MM.1S (cell line): ENCODE data around the gene ZNF598.
"Not testable (repeated sequence)": the region's sequence is repeated elsewhere in the genome, so short reads cannot be mapped to it uniquely, and the experiment has no call there.

Source experiments
- EZH2 ChIP-seq: fragments of 300-600 bp; sonication (generic); optimal IDR thresholded peaks from 2 replicates; pipeline ENCODE3; 2017; ENCODE audit warnings: low read depth, mild to moderate bottlenecking, antibody characterized with exemption, low read length, mixed read lengths
- EZH2phosphoT487 ChIP-seq: fragments of 300-600 bp; sonication (generic); IDR thresholded peaks from 2 replicates; pipeline ENCODE4 v1.6.1; 2018; ENCODE audit warnings: antibody characterized with exemption, low read length
- TF ChIP-seq, protein P1 (sequence below): fragments of 300-600 bp; sonication (generic); IDR thresholded peaks from 2 replicates; pipeline ENCODE4 v1.5.1; 2016; ENCODE audit warnings: antibody characterized with exemption, low read length, mixed read lengths

DNA sequence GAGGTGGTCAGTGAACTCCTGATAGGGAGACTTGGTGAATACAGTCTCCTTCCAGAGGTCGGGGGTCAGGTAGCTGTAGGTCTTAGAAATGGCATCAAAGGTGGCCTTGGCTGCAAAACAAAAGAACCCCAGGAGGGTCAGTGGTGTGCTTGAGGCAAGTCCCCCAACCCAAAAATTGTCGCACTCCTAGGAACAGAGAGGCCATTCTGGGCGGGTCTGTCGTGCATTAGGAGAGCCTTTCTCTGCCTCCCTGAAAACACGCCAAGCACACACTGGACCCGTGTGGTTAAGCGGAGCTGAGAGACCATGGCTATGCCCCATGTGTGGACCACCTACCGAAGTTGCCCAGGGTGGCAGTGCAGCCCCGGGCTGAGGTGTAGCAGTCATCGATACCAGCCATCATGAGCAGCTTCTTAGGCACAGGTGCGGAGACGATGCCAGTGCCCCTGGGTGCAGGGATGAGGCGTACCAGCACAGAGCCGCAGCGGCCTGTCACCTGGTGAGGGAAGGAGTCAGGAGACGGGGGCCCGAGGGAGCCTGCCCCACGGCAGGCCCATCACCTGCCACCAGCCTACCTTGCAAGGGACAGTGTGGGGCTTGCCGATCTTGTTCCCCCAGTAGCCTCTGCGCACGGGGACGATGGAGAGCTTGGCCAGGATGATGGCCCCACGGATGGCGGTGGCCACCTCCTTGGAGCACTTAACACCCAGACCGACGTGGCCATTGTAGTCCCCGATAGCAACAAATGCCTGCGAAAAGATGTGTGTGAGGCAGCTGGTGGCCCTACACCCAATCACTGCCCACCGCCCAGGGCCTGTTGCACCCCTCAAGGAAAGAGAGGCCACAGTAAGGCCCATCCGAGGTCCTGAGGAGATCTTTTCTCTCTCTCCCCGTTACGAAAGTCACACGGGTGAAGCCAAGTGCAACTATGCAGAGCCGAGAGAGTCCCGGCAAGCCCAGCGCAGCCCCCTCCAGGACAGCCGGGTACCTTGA lies 47.2 kb downstream of the ZNF598 start:
- TF ChIP-seq, protein P1, sequence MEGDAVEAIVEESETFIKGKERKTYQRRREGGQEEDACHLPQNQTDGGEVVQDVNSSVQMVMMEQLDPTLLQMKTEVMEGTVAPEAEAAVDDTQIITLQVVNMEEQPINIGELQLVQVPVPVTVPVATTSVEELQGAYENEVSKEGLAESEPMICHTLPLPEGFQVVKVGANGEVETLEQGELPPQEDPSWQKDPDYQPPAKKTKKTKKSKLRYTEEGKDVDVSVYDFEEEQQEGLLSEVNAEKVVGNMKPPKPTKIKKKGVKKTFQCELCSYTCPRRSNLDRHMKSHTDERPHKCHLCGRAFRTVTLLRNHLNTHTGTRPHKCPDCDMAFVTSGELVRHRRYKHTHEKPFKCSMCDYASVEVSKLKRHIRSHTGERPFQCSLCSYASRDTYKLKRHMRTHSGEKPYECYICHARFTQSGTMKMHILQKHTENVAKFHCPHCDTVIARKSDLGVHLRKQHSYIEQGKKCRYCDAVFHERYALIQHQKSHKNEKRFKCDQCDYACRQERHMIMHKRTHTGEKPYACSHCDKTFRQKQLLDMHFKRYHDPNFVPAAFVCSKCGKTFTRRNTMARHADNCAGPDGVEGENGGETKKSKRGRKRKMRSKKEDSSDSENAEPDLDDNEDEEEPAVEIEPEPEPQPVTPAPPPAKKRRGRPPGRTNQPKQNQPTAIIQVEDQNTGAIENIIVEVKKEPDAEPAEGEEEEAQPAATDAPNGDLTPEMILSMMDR: not testable (repeated sequence)
- TF ChIP-seq EZH2phosphoT487, EZH2: not testable (repeated sequence)
